Jurkat, Clone E6-1 (cell line): Measurements from ENCODE around the gene ACSBG1. TPM values are rescaled to one million over a fixed set of nuclear protein-coding genes. Genes with fewer than 3 reads are reported as not detected.

Experiments used
- DNase-seq: peaks from one replicate; pipeline ENCODE4 v3.0.0-alpha.2; 2011; ENCODE audit warnings: low read depth, low spot score
- H3K4me3 ChIP-seq: 2 replicates; pipeline ENCODE4 v1.5.1; 2011; ENCODE audit warnings: mild to moderate bottlenecking, low read length, control low read depth, moderate library complexity
- polyA plus RNA-seq: library from polyadenylated mRNA; unstranded; fragments of >200 nt; gene quantifications from one replicate; pipeline ENCODE4 v1.2.1, GENCODE V29; 2012; ENCODE audit warnings: missing spikeins; ENCODE audit not compliant: insufficient read length, insufficient read depth

ACSBG1 gene, protein sequence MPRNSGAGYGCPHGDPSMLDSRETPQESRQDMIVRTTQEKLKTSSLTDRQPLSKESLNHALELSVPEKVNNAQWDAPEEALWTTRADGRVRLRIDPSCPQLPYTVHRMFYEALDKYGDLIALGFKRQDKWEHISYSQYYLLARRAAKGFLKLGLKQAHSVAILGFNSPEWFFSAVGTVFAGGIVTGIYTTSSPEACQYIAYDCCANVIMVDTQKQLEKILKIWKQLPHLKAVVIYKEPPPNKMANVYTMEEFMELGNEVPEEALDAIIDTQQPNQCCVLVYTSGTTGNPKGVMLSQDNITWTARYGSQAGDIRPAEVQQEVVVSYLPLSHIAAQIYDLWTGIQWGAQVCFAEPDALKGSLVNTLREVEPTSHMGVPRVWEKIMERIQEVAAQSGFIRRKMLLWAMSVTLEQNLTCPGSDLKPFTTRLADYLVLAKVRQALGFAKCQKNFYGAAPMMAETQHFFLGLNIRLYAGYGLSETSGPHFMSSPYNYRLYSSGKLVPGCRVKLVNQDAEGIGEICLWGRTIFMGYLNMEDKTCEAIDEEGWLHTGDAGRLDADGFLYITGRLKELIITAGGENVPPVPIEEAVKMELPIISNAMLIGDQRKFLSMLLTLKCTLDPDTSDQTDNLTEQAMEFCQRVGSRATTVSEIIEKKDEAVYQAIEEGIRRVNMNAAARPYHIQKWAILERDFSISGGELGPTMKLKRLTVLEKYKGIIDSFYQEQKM
- polyA plus RNA-seq = not detected

GRCh38 chr15:78234515-78235040, at the start of gene ACSBG1:
ACSBG1 (minus strand) TSS chr15:78234565; CDS start chr15:78234501, 64 bp downstream.
- H3K4me3 ChIP-seq = no peak within 1 kb of the TSS
- no peak for DNase-seq

DNA sequence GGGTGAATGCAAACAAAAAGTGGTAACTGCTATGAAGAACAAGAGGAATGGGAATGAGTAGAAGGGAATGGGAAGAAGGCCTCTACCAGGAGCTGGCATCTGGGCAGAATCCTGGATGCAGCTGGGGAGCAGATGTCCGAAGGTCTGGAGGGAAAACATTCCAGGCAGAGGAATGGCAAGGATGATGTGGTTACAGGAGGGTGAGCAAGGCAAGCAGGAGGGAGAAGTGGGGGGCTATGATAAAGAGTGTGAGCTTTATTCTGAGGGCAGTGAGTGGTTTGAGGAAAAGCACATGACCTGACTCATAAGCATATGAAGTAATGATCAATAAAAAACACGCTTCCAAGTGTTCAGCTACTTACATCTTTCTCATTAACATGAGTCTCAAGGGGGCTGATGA, 48.0 kb upstream of the ACSBG1 start:
- no peak for DNase-seq

GRCh38 chr15:78280319-78281072, 46.1 kb upstream of the ACSBG1 start:
- DNase-seq = no peak

More for the DNA sequence above, 48.0 kb upstream of the ACSBG1 start:
- no peak overlapping the region for H3K4me3 ChIP-seq

GRCh38 chr15:78276064-78276943, 41.9 kb upstream of the ACSBG1 start:
- DNase-seq = no peak
- no peak overlapping the region for H3K4me3 ChIP-seq

More at GRCh38 chr15:78280319-78281072, 46.1 kb upstream of the ACSBG1 start:
- no peak overlapping the region for H3K4me3 ChIP-seq

DNA sequence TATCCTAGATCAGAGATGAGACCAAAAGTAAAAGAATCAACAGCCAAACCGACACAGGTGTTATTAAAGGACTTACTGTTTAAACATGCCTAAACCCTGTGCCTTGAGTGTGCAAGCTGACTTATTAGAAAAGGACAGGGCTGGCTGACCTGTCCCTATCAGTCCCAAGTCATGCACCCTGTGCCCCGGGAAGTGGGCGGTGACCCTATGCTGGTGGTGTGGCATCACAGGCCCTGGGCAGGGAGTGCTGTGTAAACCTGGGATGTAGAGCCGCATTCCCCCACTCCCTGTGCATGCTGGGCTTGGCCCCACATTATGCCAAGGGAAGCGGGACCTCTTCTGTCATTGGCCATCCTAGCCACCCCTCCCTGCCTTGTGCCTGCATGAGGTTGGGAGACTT, 40.6 kb upstream of the ACSBG1 start:
- no peak overlapping the region for H3K4me3 ChIP-seq

DNA sequence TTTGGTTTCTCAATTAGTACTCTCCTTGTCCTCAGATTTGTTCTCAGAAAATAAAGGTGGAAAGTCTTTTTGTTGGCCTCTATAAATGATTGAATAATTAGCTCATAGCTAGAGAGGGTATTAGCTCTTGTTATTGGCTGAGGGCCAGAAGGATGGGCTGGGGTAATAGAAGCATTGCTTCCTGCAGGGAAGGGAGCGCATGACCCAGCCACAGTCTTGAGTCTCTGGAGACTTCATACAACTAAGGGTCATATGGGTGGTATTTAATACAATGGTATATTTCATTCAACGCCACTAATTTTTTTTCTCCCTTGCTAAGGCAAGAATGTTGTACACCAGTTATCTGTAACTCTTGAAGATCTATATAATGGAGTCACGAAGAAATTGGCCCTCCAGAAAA, 38.4 kb upstream of the ACSBG1 start:
- H3K4me3 ChIP-seq = no peak overlapping the region
- DNase-seq = no peak

More for the DNA sequence above, 40.6 kb upstream of the ACSBG1 start:
- no peak for DNase-seq

DNA sequence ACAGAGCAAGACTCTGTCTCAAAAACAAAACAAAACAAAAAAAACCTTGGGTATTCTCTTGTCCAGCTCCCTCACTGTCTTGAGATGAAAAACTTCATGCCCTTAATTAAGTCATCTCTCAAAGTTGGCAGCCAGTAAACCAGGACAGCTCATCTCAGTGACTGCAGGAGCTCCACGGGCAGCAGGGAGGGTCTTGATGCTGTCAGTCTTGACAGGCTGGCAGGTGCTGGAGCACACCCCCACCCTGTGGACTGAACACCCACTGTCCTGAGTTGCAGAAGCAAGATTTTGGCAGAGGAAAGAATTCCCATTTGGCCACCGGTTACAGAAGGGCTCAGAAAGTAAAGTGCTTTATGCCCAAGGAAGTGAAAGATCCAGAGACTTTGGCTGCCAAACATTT, 38.0 kb upstream of the ACSBG1 start:
- H3K4me3 ChIP-seq = no peak overlapping the region
- DNase-seq = no peak

DNA sequence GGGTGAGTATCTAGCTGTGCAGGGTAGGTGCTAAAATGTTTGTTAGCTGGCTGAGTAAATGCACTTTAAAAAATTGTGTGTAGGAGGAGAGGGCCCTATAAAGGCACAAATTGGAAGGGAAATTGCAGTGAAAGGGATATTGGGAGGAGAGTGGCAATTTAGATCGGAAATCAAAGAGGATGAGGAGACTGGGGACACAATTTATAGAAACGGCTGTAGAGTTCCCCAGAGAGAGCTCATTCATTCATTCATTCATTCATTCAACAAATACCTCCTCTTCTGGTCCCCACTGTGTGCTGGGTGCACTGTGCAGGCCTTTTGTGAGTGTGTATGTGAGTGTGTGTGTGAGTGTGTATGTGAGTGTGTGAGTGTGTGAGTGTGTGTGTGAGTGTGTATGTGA, 32.4 kb upstream of the ACSBG1 start:
- no peak for DNase-seq
- no peak overlapping the region for H3K4me3 ChIP-seq

GRCh38 chr15:78266229-78266628, 31.9 kb upstream of the ACSBG1 start:
- DNase-seq = no peak

DNA sequence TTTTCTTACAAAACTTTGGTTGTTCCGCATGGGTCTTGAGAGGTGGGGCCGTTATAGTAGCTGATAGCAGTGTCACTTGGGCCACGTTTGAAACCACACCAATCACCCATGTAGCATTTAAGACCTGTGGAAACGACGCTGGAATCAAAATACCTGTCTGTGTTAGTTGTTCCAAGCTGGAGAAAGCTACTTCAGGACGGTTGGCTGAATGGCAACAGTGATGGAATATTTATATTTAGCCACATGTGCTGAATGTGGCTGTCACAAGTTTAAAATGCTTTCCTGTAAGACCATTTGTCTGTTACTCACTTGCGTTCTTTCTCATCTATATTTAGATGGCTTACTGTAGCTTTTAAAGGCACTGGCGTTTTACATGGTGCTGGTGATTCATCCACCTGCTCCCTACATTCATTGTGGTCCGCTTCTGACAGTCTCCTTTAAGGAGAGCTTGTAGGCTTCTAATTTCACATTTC, 31.4 kb upstream of the ACSBG1 start:
- no peak for DNase-seq
- no peak overlapping the region for H3K4me3 ChIP-seq

More at GRCh38 chr15:78266229-78266628, 31.9 kb upstream of the ACSBG1 start:
- H3K4me3 ChIP-seq = no peak overlapping the region

DNA sequence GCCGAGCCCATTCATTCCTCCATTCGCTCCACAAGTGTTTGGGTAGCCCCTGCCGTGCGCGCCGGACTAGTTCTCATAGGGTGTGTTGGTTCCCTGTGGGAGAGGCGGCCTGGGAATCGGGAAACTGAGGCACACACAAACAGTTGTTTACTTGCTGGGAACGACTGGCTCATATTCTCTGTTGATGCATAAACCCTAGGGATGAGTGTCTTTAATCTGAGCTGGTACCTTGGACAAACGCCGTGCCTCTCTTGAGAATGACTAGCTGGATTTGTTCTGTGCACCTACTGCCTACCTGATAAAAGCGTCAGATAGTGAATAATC, 30.7 kb upstream of the ACSBG1 start:
- H3K4me3 ChIP-seq = no peak overlapping the region
- no peak for DNase-seq

- no peak within 1 kb of the TSS for H3K4me3 ChIP-seq
- no peak for DNase-seq
Observed at GRCh38 chr15:78264304-78265136, 30.2 kb upstream of the ACSBG1 start, which contains the start of gene DNAJA4. DNAJA4 (plus strand) TSS chr15:78264562; CDS start chr15:78264764, 202 bp downstream.

GRCh38 chr15:78263907-78264303, 29.5 kb upstream of the ACSBG1 start:
- H3K4me3 ChIP-seq = no peak overlapping the region

DNA sequence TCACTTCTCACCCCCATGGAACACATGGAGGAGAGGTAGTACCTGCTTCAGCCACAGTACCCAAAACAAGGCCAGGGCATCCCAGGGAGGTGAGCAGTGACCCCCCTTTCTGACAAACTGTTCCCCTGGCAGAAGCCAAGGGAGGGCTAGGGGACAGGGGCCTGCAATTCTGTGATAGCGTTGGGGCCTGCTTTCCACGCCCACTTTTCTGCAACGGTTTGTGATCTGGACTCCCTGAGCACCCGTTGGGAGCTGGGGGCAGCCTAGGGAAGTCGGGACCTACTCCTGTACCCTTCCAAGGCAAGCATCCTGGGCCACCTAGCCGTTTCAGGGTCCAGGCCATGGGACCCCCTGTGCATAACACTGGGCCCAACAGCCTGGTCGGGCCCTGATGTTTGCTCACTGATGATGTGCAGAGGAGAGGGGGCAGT, 29.0 kb upstream of the ACSBG1 start:
- H3K4me3 ChIP-seq = no peak overlapping the region
- no peak for DNase-seq

More at GRCh38 chr15:78263907-78264303, 29.5 kb upstream of the ACSBG1 start:
- no peak for DNase-seq

DNA sequence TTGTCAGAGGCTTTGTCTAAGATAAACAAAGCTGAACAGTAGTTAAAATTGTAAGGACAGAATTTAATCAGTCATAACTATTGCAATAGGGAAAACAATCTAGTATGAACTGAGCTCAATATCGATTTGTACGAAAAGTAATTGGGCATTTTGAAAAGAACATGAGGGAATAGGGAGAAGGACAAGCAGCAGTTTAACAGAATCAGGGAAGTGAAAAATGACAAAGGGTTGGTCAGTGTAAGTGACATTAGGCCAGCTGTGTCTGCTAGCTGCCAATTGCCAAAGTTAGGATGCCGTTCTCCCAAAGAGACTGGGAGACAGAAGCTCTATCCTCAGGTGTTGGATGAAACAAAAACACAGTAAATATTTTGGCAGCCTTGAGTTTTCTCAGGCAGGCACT, 26.7 kb upstream of the ACSBG1 start:
- no peak for DNase-seq
- H3K4me3 ChIP-seq = no peak overlapping the region

DNA sequence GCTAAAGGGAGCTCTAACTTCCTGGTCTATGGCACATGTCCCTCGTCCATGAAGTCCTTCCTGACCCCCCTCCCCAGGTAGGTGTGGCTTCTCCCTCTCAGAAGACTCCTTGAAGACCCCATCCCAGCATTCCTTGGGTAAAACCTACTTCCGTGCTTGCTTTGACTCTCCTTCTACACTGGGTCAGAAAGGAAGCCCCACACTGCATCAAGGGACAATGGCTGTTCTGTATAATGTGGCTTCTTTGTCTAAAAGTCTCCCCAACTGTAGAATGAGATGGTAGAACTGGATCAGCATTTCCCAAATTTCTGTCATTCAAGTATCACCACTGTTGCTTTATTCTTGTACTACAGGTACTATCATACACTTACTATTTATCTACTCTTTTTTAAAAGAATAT, 26.1 kb upstream of the ACSBG1 start:
- H3K4me3 ChIP-seq = no peak overlapping the region
- DNase-seq = no peak

DNA sequence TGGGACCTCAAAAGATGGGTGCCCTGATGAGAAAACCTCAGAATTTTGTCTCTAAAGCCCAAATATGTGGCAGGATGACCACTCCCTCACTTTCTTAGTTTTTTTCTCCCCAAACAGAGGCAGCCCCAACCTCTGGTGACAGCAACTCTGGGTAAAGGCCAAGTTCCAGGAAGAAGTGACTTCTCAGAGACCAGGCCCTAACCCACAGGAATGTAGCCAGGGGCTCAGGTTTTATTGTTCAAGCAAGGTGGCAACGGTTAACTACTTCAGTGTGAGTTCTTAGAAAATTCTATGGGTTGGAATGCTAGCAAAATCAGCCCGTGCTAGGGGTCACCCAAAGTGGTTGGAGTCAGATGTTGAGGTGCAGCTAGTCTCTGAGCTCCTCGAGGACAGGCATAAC, 24.9 kb upstream of the ACSBG1 start:
- H3K4me3 ChIP-seq = no peak overlapping the region
- no peak for DNase-seq
